NCI-H128 (cell line): ENCODE measurements around the gene ABCC11.
"Not testable (repeated sequence)": the region's sequence is repeated elsewhere in the genome, so short reads cannot be mapped to it uniquely, and the experiment has no call there.

Experiments used
- DNase-seq: peaks from one replicate; lab custom pipeline; 2025; ENCODE audit not compliant: unreplicated experiment; lab: John Stamatoyannopoulos, UW

ABCC11 gene

DNA sequence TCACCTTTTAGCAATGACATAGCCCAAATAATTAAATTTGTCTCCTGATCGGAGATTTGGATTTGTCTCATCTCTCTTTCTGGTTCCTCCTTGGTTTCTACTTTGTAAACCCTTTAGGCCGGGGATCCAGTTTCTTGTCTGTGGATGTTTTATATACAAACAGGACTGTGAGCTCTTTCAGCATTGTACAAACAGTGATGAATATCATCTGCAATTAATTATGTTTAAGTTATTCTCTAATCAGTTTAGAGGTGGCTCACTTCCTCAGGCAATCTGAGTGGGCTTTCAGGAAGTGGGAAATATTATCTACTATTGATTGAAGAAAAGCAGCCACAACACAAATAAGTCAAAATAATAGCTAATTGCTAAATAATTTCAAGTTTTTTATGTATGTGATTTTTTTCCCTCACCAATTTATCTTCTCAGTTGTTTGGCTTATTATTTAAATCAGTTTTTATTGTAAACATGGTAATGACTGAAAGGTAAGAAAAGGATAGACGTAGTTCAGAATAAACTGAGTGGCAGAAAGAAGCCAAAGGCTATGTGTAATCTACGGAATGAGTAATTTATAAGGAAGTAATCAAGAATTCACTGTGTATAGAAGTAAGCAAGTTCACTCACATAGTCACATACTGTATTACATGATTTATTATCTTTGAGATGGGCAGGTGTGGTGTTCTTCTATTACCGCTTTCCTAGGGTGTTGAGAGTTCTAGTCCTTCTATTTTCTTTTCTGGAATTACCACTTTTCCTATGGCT, 3.4 kb upstream of the ABCC11 start:
- DNase-seq, result no peak

DNA sequence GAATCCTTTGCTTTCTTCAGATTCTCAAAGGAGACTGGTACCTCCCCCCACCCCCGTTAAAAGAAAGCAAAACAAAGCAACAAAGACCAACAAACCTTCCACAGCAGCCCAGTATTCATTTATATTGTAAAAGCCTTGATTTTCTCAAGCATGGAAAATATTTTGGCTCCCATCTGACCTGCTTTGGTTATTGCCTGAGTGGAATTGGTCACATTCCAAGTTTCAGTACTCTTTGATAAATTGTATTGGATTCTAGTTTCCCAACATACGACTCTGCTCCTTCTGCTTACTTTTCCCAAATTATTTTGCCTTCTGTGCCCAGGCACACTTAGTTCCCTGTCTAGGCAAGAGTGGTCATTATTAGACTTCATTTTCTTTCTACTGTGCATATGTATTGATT, 1.3 kb downstream of the ABCC11 start:
- no peak for DNase-seq

DNA sequence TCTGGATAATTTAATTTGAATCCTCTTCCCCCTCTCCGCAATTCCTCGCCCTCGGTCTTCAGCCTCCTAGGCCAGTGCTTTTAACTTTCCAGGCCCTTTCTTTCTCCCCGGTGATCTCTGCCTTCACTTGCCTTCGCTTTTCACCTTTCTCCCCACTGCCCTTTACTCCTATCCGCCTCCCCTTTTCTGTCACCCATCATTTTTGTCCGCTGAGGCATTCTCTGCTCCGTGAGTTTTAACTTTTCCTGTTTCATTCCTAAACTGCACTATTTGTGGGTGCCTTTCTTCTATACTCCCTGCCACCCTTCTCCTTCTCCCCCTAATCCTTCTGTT, 2.5 kb downstream of the ABCC11 start:
- DNase-seq, result no peak

DNA sequence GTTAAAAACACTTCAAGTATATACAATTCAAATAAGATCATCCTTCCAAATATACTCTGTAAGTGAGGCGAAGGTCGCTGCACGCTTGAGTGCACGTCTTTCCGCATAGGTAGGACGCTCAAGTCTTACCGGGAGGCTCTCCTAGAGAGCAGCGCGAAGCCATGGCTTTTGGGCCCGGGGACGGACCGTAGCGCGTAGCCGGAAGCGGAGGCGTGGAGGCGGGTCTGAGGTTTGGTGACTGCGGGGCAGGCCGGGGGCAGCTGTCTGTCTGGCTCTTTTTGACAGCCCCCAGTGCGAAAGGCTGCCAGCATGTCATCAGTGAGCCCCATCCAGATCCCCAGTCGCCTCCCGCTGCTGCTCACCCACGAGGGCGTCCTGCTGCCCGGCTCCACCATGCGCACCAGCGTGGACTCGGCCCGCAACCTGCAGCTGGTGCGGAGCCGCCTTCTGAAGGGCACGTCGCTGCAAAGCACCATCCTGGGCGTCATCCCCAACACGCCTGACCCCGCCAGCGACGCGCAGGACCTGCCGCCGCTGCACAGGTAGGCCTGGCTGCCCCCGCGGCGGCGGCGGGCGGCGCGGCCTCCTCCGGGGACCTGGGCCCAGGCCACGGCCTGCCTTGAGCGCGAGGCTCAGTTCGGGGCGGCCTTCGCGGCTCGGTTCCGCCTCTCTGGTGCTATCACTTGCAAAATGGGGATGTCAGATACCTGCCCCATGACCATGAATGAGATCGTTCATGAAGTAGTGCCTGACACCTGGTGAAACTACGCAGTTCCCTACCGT, 3.1 kb downstream of the ABCC11 start, which contains the start of gene LONP2:
Gene LONP2 (plus strand): TSS at position 221 of the 783 bp plus-strand sequence. CDS start 89 bp downstream, at position 310.
- peak; percentile 61 for DNase-seq

DNA sequence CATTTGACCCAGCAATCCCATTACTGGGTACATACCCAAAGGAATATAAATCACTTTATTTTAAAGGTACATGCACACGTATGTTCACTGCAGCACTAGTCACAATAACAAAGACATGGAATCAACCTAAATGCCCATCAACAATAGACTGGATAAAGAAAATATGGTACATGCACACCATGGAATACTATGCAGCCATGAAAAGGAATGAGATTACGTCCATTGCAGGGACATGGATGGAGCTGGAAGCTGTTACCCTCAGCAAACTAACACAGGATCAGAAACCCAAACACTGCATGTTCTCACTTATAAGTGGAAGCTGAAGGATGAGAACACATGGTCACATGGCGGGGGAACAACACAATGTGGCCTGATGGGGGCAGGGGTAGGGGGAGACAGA, 7.2 kb downstream of the ABCC11 start:
- DNase-seq, result not testable (repeated sequence)

DNA sequence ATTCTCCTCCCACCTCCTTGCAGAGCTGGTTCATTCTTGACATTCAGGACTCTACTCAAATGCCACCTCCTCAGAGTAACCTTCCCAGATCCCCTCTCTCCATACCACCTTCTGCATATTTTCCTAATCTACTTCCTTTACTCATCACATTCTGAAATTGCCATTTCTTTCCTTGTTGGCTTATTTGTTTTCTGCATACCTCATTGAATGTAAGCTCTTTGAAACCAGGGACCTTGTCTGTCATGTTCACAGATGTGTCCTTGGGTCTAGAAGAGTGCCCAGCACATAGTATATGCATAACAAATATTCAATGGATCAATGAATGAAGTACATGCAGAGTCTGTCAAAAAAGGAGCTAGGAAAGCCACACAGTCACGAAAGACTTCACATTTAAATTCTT, 11.1 kb downstream of the ABCC11 start:
- no peak for DNase-seq

DNA sequence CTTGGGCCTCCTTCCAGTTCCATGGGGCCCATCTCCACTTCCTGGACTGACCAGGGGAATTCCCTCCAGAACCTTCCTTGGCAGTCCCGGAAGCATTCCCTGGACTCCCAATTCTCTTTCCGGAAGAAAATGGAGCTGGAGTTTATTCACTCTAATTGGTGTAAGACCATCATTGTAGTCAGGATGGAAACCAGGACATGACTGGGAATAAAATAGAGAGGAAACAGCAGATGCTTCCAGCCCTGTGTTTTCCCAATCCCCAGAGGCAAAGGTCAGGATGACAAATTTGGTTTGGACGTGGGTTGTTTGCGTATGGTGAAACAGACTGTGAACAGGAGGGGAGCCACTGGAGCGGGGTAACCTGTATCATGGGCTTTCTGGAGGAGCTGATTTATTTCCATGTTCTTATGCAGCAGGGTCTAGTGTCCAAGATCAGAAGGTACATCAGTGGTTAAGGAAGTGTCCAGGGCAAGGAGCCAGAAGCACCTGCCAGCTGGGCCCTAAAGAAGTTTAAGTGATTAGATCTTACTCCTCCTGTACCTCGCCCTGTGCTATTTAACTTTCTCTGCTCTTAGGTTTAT, 11.7 kb downstream of the ABCC11 start:
- DNase-seq, result no peak

DNA sequence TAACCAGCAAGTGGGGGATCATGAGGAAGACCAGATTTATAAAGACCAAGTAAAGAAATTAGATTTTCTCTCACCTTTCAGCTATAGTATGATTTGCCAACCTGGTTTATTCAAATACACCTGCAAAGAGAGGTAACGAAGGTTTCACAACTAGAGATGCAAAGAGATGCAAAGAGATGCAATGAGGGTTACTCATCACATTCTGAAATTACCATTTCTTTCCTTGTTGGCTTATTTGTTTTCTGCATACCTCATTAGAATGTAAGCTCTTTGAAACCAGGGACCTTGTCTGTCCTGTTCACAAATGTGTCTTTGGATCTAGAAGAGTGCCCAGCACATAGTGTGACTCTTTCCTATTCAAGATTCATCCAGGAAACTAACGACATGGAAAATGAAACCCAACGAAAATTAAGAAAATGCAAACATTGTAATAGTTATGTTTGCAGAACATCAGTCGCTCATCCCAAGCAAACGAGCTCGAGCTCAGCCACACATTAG, 12.2 kb downstream of the ABCC11 start:
- no peak for DNase-seq

DNA sequence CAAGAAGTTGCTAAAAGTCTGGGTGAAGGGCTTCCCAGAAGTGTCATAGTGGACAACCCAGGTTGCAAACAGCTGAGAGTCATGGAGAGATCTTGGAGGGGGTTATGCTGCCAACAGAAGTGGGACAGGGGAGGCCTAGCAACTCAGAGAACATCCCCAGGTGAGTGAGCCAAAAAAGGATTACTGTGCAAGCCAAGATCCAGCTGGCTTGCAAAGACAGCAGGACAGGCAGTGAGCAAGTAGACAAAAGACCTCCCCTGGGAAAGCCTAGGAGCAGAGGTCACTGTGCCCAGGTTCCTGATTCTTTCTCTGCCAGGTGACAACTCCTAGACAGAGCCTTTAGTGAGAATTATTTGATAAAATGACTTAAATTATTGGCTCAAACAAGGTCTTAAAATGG, 12.7 kb downstream of the ABCC11 start:
- no peak for DNase-seq

DNA sequence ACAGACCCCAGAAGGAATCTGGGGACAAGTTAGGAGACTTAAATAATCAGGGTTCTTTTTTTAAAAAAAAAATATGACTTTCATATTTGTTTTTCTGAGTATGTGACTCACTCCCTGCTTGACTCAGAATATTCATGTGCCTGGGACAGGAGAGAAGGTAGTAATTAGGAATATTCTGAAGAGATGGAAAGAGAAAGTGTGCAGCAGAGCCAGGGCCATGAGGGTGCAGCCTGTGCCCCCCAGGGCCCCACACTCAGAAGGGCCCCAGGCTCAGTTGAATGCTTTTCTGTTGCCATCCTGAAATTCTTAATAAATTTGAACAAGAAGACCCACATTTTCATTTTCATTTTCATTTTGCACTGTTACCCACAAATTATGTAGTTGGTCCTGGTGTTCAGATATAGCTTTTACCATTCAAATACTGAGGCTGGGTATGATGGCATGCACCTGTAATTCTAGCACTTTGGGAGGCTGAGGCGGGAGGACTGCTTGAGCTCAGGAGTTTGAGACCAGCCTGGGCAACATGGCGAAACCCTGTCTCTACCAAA, 14.8 kb downstream of the ABCC11 start:
- DNase-seq, result no peak

DNA sequence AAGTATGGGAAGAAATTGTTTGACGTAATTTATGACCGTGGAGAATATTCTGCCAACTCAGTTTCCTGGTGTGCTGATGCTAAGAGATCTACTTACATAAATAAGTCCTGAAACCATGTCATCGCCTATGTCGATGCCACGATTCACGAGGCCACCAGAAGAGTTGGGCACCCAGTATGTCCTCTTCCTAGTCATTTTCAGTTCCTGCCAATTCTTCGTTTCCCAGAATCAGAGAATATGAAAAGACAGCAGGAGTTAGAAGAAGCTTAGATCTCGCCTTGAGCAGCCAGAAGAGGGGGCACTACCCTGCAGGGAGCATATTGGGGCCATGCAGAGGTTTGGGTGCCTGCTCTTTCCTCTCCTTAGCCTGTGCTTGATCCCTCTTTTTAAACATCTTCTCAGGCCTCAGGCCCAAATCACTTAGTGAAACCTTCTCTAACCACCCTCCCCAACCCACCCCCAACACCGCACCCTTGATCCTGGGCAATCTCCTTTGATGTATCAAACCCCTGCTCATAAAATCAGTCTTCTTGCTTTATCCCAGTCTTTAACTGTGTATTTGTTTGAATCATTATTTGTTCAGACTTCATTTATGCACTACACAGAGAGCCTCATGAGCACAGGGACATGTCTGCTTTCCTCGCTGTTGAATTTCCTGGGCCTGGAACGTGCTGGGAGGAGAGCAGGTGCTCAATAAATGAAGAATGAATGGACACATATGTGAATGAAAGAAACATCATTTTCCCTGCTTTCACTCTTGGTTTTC, 15.4 kb downstream of the ABCC11 start:
- DNase-seq, result no peak

DNA sequence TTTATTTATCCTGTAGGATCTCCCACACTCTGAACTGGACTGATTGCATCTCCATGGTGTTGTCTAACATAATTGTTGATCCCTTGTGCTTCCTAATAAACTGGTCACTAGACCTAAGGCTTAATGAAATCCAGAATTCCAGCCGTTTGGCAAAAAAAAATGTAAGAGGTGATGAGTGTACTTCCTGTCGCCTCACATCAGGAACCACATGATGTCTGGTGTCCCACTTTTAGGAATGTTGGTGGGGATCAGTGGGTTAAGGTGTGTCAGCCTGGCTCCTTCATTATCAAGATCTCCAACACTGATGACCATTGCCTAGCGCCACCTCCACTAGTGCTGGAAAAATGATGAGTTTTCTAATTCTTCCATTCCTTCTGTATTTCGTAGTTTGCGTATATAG, 21.9 kb downstream of the ABCC11 start:
- no peak for DNase-seq

DNA sequence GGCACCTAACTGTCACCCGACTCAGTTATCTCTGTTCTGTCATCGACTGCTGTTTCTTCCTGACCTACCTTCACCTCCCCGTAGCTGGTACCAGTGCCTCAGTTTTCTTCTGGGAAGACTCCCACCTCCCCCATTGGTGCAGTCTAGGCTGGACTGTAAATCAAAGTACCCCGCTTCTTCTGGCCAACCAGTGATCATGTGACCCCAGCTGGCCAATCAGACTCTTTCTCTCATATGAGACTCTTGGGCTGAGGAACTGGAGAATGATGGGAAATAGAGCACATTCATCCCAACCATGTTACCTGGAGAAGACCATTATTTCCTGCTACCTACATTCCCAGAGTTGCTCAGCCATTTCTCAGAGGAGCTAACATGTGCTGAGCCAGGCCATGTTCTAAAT, 23.8 kb downstream of the ABCC11 start:
- DNase-seq, result no peak

DNA sequence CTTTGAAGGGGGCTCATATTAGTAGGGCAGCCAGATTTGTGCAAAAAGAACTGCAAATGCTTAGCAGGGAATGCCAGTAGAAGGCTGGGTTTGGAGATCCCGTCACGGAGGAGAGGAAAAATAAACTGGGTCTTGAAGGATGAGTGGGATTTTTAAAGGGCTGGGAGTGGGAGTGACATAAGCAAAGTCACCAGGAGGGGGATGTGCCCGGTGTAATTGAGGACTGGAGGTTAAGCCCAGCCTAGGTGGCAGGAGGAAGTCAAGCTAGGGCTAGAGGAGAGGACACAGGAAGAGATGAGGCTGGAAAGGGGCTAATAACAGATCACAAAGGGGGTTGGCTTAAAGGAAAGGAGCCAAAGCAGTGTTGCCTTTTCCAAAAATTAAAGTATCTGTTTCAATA, 26.4 kb downstream of the ABCC11 start:
- DNase-seq, result no peak

DNA sequence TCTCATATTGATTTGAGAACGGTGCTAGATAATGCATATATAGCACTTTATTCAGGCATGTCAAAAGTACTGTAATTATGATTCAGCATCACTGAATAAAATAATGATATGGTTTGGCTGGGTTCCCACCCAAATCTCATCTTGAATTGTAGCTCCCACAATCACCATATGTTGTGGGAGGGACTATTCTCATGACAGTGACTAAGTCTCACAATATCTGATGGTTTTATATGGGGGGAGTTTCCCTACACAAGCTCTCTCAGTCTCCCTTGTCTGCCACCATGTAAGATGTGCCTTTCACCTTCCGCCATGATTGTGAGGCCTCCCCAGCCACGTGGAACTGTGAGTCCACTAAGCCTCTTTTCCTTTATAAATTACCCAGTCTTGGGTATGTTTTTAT, 28.9 kb downstream of the ABCC11 start:
- no peak for DNase-seq

DNA sequence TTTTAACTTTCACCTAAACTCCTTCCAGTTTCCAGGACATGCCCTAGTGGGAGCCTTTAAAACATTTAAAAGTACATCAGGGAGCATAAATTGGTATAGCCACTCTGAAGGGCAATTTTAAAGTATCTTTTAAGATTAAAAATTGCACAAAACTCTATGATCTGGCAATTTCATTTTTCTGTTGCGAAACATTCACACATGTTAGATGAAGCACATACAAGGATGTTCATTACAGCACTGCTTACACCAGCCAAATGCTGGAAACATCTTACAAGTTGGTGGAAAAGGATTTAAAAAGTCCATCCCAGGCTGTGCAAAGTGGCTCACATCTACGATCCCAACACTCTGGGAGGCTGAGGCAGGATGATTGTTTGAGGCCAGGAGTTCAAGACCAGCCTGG, 29.6 kb downstream of the ABCC11 start:
- no peak for DNase-seq

DNA sequence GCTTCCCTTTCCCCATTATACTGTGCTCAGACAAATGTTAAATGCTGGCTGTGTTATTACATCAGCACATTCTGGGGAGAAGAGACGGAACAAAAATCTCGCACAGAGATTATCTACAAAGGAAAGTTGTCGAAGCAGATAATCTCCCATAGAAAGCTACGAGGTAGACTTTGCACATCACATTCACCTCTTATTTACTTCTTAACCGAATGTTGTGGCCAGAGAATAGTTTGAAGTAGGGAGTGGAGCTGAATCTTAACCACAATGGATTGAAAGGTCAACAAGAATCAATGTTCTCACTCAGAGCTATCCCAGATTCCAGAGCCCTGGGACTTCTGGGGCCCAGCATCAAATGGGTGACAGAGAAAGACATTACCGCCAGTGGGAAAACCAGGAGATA, 31.6 kb downstream of the ABCC11 start:
- DNase-seq, result no peak

DNA sequence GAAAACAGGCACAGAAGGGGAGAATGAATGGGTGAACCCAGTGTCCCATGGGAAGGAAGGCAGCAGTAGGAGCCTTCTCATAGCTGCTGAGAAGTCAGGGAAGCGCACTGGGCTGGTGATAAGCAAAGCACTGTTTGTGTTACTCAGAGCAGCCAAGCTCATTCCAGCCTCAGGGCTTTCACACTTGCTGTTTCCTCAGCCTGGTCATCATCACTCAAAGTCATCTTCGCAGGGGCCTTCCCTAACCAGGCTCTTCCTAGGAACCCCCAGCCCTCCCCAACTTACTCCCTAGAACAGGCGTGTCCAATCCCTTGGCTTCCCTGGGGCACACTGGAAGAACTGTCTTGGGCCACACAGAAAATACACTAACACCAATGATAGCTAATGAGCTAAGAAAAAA, 35.3 kb downstream of the ABCC11 start:
- DNase-seq, result no peak

DNA sequence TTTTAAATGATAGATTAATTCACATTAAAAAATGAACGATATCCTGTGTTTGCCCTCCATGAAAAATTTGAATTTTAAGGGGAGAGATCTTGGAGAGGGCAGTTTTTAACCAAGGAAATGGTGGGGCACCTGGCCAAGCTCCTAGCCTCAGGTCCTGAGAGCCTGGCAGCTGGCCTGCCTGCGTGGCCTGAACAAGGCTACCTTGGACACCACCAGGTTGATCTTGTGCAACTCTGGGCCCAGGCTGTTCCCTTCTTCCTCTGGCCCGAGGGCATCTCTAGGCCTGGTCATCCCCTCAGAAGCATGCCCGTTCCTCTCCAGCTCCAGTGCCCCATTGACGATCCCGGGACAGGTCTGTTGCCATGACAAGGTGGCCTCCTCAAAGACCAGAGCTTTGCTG, 36.6 kb downstream of the ABCC11 start:
- no peak for DNase-seq

DNA sequence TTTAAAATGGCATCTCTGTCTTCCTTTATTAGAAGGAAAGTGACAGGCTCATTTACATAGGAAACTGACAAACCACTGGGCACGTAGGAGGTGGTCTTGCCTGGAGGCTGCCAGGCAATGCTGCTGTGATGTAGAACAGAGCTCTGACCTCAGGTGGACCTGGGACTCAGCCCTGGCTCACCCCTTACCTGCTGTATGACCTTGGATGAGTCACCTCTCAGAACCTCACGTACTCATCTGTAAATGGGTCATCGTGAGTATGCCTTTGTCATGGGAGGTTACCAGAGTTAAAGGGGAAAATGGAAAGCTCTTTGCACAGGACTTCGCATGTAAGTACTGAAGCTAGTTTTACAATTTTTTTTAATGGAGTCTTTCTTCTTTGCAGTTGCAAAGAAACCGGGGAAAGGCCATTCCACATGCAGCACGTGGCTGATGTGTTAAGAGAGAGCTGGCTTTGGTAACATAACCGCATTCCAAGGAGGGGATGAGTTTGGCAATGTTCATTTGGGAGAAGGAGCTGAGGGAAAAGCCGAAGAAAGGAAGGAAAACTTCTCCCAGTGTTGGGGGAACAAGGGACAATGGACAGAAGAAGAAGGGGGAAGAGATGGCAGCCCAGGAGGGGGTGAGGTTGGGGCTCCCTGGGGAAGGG, 40.6 kb downstream of the ABCC11 start:
- no peak for DNase-seq

DNA sequence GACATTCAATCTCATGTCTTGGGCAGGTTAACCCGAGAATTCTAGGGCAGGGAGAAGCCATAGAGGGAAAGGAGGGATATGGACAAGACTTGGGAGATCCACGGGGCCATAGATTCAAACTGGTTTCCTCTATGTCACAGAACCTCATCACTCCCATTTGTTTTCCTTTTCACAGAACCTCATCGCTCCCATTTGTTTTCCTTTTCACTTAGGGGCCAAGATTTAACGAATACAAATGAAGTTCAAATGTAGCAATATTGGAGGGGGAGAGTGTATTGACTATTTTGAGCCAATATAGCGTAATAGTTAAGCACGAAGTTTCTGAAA, 42.6 kb downstream of the ABCC11 start:
- DNase-seq, result no peak
